Activated CD8-positive, alpha-beta memory T cell treated with anti-CD3 and anti-CD28 coated beads for 48 hours (primary cell): ENCODE measurements around the gene CWC27.

Experiments used
- DNase-seq, 3 experiments: peaks; one replicate each; pipeline ENCODE4 v3.0.0-alpha.2; 2020; ENCODE audit warnings: low read depth in 2 of 3, low spot score in 2 of 3

Gene CWC27

DNA sequence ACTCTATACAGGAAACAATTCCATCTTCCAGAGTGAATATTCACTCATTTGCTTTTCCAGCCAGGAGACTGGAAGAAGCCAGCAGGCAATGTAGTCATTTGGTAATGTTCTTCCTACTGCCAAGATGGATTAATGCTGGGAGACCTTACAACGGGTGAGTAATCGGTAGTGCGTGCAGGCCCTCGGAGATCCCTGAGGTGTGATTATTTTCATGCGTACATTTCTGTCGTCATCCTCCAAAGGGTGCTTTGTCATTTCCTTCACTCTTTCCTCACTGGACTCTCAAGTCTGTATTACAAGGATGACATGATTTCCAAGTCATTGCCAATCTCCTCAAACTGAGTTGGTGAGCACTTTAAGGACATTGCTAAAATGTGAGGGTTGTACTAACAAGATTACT, 263.5 kb downstream of the CWC27 start:
- DNase-seq: no peak

DNA sequence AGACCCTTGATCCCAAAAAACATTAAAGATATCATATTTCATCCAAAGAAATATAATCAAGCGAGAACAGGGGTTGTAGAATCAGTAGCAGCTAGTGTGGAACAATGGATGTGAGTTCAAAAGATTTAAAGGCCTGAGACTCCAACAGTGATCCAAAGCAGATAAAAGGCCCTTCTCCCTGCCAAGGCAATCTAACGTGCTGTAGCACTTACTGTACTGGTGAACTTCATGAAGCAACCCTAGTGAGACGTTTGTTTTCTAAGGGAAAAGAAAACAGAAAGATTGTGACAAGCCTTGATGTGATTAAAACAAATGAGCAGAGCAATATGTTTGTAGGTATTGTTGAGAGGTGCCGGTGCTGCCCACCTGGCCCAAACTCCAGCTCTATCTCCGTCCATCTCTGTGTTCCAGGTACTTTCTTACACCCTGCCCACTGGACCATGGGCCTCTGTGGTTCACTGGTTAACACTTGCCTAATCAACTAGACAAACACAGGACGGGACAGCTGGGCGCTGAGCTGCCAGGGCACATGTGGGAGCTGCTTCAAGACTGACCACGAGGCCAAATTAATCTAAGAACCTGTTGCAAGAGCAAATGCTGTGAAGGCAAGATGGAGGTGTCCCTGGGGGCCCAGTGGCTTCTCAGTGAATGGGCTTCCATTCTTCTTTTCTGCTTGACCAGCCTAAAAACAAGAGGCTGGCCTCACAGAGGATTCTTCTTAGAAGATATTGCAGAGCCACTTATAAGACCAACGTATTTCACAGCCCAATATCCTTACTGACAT, 265.5 kb downstream of the CWC27 start:
- no peak for DNase-seq

DNA sequence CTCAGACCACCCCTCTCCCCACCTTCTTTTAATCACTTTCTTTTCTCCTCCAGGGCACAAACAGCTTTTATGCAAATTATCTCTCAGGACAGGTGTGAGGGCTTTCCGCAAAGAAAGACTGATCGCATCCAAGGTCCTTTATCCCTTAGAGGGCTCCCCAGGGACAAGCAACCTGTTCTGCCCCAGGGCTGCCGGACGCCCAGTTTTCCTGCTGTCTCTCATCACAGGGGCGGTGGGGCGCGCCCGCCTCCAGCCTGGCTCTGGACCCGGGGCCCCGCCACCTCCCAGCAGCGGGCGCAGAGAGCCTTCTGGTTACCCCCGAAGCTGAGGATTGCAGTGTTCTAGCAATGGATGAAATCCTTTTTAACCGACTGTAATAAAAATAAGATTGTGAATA, 266.1 kb downstream of the CWC27 start:
- no peak for DNase-seq

DNA sequence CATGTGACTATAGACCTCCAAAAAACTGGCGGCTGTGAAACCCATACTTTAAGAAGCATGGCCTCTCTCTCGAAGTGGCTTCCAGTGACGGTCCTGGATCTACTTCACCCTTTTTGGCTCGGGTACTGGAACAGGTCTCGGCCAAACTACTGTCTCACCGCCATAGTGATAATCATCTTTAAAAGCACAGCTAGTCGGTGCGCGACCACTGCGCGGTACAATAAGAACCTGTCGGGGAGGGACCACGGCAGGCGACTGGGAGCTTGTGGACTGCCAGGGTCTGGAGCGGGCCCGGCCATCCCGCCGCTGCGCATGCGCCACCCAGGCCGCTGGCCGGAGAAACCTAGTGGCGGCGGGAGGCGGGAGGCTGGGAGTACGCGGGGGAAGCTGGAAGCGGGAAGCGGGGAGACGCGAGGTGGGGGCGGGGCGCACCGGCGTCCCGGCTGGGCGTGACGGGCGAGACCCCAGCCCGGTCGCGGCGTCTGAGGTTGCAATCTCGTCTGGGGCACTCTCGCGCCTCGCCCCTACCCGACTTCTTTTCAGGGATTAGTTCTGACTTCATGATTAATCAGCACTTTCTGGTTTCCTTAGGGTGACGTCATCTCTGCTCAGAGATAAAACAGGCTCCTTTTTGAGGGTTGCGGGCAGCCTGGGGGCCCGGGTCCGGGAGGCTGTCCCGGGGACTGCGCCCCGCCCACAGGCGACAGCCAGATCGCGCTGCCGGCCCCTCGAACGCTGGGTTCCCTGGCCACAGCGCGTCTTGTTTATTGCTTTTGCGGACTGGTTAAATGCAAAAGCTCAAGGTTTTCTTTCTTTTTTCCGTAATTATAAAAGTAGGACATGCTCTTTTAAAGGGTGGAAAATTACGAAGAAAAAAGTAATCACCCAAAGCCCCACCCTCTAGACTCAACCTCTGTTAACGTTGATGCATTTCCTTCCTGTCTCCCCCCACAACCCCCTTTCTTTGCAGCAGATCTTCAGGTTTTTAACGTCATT, 266.8 kb downstream of the CWC27 start:
- peak; percentile 43 to 72 (median 57) for DNase-seq

DNA sequence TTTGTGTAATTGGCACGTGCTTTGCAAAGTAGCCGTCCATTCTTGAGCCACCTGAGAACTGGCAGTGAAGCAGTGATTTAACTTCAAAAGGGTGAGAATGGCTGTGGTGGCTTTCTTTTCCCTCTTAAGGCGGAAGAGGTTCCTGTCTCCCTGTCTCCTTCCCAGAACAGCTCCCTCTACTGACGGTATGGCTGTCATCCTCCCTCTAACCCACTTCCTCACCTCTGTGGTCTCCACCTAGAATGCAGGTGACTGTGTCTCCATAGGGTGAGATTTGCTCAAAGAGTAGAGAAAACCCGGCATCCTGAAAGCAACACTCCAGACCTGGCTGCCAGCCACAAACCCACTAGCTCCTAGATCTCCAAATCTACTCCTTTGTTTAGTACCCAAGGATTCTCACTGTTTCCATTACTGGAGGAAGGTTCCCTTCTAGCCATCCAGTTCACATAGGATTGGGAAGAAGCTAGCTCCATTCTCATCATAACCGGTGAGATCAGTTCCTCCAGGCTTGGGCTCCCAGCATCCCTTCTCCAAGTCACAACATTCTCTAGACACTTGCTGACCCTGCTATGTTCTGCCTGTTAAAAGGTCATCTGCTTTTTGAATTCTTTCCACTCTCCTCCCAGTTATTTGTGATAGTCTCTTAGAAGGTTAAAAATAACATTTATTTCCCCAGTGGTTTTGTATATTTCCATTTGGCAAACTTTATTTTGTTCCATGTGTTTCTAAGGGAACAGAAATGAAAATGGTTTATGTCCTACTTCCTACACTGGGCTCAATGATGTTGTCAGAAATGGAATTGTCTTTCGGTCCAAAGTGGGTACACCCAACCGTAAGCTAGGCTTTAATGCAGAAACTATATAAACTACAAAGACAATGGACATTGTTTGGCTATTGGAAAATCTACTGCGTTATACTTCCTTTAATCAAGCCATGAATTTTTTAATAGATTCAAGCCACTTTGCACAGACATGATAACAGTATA, 269.4 kb downstream of the CWC27 start:
- no peak for DNase-seq

DNA sequence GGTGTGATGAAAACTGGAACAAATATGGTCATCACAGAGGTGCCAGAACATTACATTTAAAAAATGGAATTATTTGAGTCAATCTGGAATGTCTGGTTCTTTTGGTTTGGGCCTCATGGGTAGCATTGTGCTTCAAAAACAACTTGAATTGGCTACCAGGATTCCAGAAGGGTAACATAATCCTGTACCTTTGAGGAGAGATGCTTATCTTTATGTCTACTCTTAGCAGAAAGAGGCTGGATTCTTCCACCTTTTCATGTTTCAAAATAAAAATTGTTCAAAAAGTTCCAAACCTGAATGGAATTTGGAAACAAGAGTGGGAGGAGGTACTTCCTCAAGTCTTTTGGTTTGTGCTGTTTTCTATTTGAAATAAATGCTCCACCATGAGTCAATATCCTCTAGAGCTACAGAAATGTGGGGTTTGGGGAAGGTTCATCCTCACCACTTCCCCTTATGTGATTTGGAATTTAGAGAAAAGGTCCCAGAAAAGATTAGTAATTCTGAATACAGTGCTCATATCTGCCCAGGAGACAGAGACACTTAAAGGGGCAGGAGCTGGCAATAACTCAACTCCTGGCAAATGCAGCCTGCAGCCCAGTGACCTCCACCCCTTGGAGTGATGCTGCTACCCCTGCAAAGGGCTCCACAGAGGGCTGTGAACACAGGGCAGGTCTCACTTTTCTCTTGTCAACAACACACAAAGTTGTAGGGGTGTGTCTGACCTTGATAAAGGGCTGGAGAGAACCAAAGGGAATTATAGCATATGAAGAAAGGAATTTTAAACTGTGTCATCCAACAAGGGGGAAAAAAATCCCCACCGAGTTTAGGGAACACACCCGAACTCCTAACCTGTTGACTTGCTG, 272.8 kb downstream of the CWC27 start:
- DNase-seq: no peak

DNA sequence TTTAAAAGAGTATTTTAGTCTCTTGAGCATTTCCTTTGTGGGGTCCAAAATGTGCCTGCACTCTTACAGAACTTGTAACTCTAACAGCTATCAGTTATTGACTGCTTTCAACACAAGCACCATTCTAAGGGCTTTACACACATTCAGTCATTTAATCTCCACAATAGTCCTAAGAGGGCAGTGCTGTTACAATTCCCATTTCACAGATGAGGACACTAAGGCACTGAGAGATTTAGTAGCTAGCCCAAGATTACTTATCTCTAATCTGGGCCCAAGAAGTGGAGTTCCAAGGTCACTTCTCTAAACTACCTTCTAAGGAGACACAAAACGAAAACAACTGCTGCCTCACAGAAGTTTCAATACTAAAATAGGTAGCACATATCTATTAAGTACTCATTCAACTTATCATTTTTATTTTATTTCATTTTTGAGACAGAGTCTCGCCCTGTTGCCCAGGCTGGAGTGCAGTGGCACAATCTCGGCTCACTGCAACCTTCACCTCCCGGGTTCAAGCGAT, 275.2 kb downstream of the CWC27 start:
- no peak for DNase-seq

DNA sequence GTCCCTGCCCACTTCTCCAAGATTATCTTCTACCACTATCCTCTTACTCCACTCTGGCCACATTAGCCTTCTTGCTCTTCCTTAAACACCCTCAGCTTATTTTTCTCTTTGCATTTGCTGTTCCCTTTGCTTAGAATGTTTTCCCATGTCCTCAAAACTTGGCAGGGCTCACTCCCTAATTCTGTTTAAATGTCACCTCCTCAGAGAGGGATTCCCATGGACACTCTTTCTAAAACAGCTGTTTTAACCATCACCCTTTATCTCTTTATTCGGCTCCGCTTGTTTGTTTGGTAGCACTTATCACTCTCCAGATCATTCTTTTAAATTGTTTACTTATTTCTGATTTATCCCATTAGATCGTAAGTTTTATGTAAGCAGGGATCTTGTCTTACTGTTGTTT, 278.5 kb downstream of the CWC27 start:
- DNase-seq: no peak

DNA sequence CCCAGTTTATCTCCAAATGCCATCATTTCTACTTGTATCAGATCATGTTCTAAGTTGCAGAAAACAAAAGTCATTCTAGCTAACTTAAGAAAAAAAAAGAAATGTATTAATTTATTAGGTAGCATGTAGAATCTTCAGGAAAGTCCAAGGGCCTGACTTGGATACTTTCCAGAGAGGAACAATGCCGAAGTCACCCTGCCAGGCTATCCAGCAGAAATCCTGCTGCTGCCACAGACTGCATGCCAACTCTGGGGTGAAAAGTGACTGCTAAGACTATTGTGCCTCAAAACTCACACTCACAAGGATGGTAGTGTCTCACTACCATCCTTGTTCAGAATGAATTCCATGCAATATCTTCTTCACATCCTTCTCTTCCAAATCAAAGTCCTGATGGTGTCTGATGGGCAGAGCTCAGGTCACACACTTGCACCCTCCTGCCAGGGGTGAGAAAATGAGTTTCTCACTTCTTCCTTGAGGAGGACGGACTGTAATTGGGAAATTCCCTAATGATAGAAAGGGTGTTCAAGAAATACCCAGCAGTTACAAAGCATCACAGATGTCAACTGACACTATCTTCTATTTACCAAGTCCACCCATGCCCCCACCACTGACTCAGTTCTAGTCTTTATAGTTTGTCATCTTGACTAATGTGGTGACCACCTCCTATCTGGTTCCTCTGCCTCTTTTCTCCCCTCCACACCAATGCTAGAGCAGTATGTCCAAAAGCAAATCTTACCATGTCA, 279.4 kb downstream of the CWC27 start:
- DNase-seq: no peak

DNA sequence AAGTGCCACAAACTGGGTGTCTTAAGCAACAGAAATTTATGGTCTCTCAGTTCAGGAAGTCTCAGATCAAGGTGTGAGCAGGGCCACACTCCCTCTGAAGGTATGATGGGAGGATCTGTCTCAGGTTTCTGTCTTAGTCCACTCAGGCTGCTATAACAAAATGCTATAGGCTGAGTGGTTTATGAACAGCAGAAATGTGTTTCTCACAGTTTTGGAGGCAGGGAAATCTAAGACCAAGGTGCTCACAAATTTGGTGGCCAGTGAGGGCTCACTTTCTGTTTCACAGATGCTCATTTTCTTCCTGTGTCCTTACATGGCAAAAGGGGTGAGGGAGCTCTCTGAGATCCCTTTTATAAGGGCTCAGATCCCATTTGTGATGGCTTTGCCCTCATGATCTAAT, 281.4 kb downstream of the CWC27 start:
- no peak for DNase-seq

DNA sequence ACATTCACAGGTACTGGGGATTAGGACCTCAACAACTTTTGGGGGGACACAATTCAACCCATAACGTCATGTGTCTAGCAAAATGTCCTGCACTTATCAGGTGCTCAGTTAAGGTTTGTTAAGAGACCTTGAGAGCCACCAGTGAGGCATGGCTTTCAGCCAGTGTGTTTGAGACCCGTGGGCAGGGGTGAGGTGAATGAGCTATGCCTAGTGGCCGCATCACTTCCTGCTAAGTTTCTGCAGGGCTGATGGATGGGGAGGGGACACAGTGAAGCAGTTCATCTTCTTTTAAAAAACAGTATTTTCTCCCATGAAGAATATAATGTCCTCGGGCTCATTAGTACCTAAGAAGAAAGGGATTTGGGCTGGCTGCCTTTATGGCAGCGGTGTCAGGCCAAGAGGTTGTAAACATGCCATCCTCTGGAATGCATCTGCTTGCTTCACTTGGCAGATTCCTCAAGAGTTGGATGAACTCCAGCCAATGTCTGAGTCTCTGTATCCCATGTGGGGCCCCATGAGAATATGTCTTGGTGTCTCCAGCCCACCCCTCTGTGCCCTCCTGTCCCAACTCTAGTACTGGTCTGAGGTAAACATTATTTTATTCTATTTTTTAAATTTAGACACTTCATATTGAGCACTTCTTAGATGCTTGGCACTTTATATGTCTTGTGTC, 282.2 kb downstream of the CWC27 start:
- no peak for DNase-seq

DNA sequence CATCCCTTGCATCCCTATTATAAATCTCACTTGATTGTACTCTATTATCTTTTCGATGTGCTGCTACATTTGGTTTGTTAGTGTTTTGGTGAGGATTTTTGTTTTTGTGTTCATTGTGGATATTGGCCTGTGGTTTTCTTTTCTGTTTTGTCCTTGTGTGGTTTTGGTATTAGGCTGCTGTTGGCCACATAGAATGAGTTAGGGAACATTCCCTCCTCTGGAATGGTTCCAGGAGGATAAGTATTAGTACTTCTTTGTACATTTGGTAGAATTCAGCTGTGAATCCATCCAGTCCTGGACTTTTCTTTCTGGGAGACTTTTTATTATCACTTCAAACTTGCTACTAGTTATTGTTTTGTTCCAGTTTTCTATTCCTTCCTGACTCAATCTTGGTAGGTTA, 287.2 kb downstream of the CWC27 start:
- no peak for DNase-seq

DNA sequence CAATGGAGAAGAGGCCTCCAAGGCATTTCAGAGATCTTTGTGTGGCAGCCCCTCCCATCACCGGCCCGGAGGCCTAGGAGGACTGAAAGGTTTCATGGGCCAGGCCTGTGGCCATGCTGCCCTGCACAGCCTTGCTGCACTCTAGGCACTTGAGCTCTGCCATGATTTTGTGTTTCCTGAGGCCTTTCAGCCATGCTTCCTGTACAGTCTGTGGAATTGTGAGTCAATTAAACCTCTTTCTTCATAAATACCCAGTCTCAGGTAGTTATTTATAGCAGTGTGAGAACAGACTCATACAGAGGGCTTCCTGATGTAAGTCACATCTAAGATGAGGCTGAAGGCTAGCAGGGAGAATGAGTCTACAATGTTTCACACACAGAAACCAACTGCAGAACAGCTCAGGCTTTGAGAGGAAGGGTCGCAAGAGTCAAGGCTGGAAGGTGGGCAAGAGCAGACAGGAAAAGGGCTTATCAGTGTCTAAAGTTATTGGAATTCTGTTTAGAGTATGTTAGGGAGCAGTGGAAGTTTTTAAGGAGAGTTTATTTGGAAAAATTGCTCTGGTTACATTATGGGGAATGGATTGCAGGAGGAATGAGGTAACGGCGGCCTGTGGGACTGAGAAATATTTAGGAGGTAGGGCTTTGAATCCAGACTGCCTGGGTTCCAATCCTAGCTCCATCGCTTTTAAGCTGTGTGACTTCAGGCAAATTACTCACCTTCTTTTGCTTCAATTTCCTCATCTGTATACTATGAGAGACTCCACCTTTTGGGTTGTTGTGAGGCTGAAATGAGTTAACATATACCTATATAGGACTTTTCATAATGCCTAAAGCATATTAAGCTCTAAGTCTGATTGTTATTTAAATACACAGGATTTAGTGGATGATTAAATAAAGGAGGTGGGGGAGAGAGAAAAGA, 291.2 kb downstream of the CWC27 start:
- no peak for DNase-seq

DNA sequence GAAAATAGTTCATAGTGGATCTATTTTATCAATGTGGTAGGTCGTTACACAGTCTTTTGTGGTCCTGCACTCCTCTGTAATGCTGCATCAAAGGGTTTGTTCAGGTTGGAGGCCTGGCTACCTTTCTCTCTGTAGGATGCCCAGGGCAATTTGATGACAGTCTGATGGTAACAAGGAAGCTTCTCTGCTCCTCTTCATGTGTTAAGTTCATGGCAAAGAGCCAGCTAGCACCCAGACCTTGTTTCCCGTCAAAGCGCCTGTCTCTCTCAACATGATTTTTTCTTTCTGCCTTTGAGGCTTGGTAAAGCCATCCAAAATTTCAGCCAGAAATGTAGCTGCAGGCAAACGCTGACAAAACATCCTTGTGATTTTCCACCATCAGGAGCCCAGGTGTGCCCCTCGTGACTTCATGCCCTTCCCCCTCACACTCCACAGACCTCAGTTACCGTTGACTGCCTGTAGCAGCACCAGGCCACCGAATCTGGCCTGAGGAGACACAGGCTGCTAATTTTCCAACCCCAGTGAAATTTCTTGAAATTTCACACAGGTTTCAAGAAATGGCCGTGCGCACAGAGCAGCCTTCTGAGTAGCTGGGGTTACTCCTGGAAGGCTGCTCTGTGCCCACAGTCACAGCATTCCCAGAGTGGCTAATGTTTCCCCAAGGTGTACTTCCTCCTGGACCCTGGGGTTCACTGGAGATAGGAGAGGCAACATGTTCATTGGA, 292.7 kb downstream of the CWC27 start:
- no peak for DNase-seq

DNA sequence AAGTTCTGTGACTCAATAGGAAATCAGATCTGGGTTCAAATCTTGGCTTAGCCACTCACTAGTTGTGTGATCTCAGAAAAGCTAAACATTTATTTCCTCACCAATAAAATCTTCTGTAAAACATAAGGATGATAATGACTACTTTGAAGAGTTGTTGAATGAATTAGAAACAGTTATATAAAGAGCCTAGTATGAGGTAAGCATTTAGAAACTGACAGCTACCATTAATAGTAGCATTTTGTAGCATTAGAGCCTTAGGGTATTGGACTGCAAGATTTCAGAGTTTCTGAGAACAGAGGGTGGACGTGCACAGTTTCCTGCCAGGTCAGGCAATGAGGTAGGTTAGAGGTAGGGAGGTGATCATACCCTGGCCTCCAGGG, 293.2 kb downstream of the CWC27 start:
- DNase-seq: no peak

DNA sequence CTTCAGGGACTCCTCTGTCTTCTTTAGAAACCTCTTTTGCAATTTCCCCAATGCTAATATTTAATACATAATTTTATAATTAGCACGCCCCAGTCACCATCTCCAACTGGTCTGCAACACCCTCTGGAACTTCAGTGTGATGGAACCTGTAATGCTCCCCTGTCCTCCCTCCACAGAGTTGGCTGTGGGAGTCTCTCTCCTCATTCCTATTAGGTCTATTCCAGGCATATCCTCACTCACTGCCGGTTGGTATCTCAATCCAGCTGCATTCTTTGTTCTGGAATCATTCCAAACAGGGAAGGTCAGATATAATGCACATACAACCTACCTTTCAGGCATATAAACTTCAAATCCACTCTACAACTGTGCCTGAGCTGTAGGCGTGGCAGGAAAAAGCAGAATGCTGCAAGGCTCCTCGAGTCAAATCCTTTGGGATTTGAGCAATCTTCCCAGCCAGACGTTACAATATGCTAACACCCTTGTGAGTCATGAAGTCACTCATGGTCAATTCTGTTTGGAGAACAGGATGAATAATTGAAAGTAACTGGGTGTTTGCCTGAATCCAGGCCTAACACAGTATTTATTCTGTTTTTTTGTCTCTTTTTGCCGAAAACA, 293.8 kb downstream of the CWC27 start:
- no peak for DNase-seq
